PC-9 (cell line): ENCODE data around the gene OAT.

Experiments used
- EZH2 ChIP-seq: fragments of 200-600 bp; sonication (generic); IDR thresholded peaks from 2 replicates; pipeline ENCODE4 v1.8.0; 2017; ENCODE audit warnings: antibody characterized with exemption, low read depth
- TF ChIP-seq, protein P1 (sequence below): fragments of 200-600 bp; sonication (generic); conservative IDR thresholded peaks from 2 replicates; pipeline ENCODE4 v1.6.1; 2017; ENCODE audit warnings: mixed run types, antibody characterized with exemption, mild to moderate bottlenecking, moderate library complexity

DNA sequence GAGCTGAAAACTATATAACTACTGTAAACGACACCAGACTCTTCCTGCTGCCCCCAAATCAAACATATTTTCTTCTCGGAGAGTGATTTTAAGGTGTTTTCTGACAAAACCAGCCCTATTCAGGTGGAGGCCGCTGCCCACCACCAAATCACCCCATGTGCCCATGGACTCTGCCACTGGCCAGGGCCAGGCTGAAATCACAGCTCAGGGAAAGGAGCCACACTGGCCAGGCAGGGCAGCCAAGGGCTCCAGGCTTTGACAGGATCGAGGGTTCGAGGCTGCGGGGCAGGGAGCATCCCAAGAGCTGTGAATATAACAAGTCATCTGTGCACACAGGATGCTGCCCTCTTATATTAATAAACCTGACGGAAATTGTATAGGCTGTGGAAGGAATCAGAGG, 48.3 kb downstream of the OAT start:
- TF ChIP-seq, protein P1, sequence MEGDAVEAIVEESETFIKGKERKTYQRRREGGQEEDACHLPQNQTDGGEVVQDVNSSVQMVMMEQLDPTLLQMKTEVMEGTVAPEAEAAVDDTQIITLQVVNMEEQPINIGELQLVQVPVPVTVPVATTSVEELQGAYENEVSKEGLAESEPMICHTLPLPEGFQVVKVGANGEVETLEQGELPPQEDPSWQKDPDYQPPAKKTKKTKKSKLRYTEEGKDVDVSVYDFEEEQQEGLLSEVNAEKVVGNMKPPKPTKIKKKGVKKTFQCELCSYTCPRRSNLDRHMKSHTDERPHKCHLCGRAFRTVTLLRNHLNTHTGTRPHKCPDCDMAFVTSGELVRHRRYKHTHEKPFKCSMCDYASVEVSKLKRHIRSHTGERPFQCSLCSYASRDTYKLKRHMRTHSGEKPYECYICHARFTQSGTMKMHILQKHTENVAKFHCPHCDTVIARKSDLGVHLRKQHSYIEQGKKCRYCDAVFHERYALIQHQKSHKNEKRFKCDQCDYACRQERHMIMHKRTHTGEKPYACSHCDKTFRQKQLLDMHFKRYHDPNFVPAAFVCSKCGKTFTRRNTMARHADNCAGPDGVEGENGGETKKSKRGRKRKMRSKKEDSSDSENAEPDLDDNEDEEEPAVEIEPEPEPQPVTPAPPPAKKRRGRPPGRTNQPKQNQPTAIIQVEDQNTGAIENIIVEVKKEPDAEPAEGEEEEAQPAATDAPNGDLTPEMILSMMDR, result no peak
- TF ChIP-seq EZH2, result no peak
